ENCODE measurements around the gene ITGA1. TPM values are rescaled to one million over a fixed set of nuclear protein-coding genes. Genes with fewer than 3 reads are reported as not detected.
A peak's percentile ranks its signal among the peaks of the same experiment; 100 is the strongest.

The ITGA1 gene
- total RNA-seq, 4 donors from 2014 or later: 219 to 326 (median 240) TPM

GRCh38 chr5:52834320-52834719 is 46.6 kb downstream of the ITGA1 start:
- Histone ChIP-seq H3K4me3 (no peak overlapping the region), H3K27ac (peak overlapping the region in 3 of 4 donors; percentile 19 to 59 (median 31)), H3K4me1 (peaks cover 3 to 83% (median 7%) of the 10 kb centered on the region in 3 donors), H3K27me3 (no peaks in the 10 kb centered on the region), H3K36me3 (no peaks in the 10 kb centered on the region), H3K9me3 (no peaks in the 10 kb centered on the region)
- ATAC-seq: no peak
- TF ChIP-seq POLR2A (IDR thresholded peaks at IDR 0.05) (no peak), POLR2AphosphoS5 (IDR thresholded peaks at IDR 0.05) (no peak), CTCF (IDR thresholded peaks at IDR 0.05) (no peak), EP300 (IDR thresholded peaks at IDR 0.05) (no peak)
- WGBS, 2 donors (ENCODE audit: low coverage in 1 of 2): 64% methylated on average over 2 of the region's 2 CpGs; no CpG with 5 or more reads in 1 of the 2 donors

GRCh38 chr5:52837068-52837467 is 49.4 kb downstream of the ITGA1 start:
- no peaks in the 10 kb centered on the region for H3K27me3 ChIP-seq
- no peaks in the 10 kb centered on the region for H3K36me3 ChIP-seq
- no peaks in the 10 kb centered on the region for H3K9me3 ChIP-seq
- TF ChIP-seq EP300 (IDR thresholded peaks at IDR 0.05): no peak
- no peak for TF ChIP-seq POLR2A (IDR thresholded peaks at IDR 0.05)
- peak in 2 of 4 experiments; percentile 23 to 29 for TF ChIP-seq CTCF (IDR thresholded peaks at IDR 0.05)
- peak; percentile 35 for TF ChIP-seq POLR2AphosphoS5 (IDR thresholded peaks at IDR 0.05)
- H3K27ac ChIP-seq: peak overlapping the region; percentile 79 to 96 (median 84)
- ATAC-seq: peak; percentile 43
- H3K4me3 ChIP-seq: peak overlapping the region in 1 of 2 donors; percentile 6
- peaks cover 0 to 83% (median 15%) of the 10 kb centered on the region in 3 donors for H3K4me1 ChIP-seq
- WGBS, 2 donors (ENCODE audit: low coverage in 1 of 2): 17 to 35% methylated on average over 4 to 7 of the region's 7 CpGs

- Histone ChIP-seq H3K4me3 (peak overlapping the region in 1 of 2 donors; percentile 6), H3K27ac (peak overlapping the region; percentile 79 to 96 (median 84)), H3K9me3 (no peaks in the 10 kb centered on the region), H3K36me3 (no peaks in the 10 kb centered on the region), H3K4me1 (peaks cover 0 to 84% (median 15%) of the 10 kb centered on the region in 3 donors), H3K27me3 (no peaks in the 10 kb centered on the region)
- TF ChIP-seq EP300 (IDR thresholded peaks at IDR 0.05): no peak
- TF ChIP-seq POLR2AphosphoS5 (IDR thresholded peaks at IDR 0.05): no peak
- TF ChIP-seq POLR2A (IDR thresholded peaks at IDR 0.05): no peak
- TF ChIP-seq CTCF (IDR thresholded peaks at IDR 0.05): no peak
- WGBS, 2 donors (ENCODE audit: low coverage in 1 of 2): 17 to 30% methylated on average over 2 of the region's 2 CpGs
- ATAC-seq: no peak
Measured at GRCh38 chr5:52837591-52838001, 49.9 kb downstream of the ITGA1 start.

GRCh38 chr5:52838326-52839015 is 50.8 kb downstream of the ITGA1 start:
- H3K9me3 ChIP-seq: no peaks in the 10 kb centered on the region
- TF ChIP-seq CTCF (IDR thresholded peaks at IDR 0.05) (no peak), POLR2AphosphoS5 (IDR thresholded peaks at IDR 0.05) (peak; percentile 23)
- H3K27me3 ChIP-seq: no peaks in the 10 kb centered on the region
- H3K4me1 ChIP-seq: peaks cover 0 to 80% (median 15%) of the 10 kb centered on the region in 3 donors
- no peaks in the 10 kb centered on the region for H3K36me3 ChIP-seq
- no peak overlapping the region for H3K4me3 ChIP-seq
- ATAC-seq: no peak
- WGBS, 2 donors (ENCODE audit: low coverage in 1 of 2): 30 to 53% methylated on average over 7 of the region's 7 CpGs
- H3K27ac ChIP-seq: peak overlapping the region; percentile 79 to 96 (median 84)

GRCh38 chr5:52839285-52839684 is 51.6 kb downstream of the ITGA1 start:
- peaks cover 0 to 81% (median 22%) of the 10 kb centered on the region in 3 donors for H3K4me1 ChIP-seq
- no peaks in the 10 kb centered on the region for H3K36me3 ChIP-seq
- no peak for ATAC-seq
- H3K4me3 ChIP-seq: no peak overlapping the region
- WGBS, 2 donors (ENCODE audit: low coverage in 1 of 2): 53 to 54% methylated on average over 1 of the region's 1 CpG
- TF ChIP-seq POLR2A (IDR thresholded peaks at IDR 0.05): no peak
- TF ChIP-seq CTCF (IDR thresholded peaks at IDR 0.05): no peak
- no peak for TF ChIP-seq POLR2AphosphoS5 (IDR thresholded peaks at IDR 0.05)
- no peak for TF ChIP-seq EP300 (IDR thresholded peaks at IDR 0.05)
- peak overlapping the region; percentile 73 to 96 (median 82) for H3K27ac ChIP-seq
- H3K27me3 ChIP-seq: no peaks in the 10 kb centered on the region
- no peaks in the 10 kb centered on the region for H3K9me3 ChIP-seq
